Nephron (organoid): ENCODE data around the gene VAMP1.
"Not testable (repeated sequence)": the region's sequence is repeated elsewhere in the genome, so short reads cannot be mapped to it uniquely, and the experiment has no call there.

Source experiments
- H3K27ac Mint-ChIP-seq, 3 experiments: 2 replicates each; pipeline ENCODE4 v1.8.0; 2020; ENCODE audit warnings: mixed read lengths in 3 of 3, mild to moderate bottlenecking in 2 of 3, moderate library complexity in 1 of 3
- H3K27me3 Mint-ChIP-seq: 2 replicates; pipeline ENCODE4 v1.8.0; 2021; ENCODE audit warnings: low read depth, mild to moderate bottlenecking, moderate library complexity, mixed read lengths
- H3K36me3 Mint-ChIP-seq: 2 replicates; pipeline ENCODE4 v1.8.0; 2020; ENCODE audit warnings: low read depth, mixed read lengths
- H3K4me1 Mint-ChIP-seq: 2 replicates; pipeline ENCODE4 v1.8.0; 2020; ENCODE audit warnings: mixed read lengths
- H3K4me3 Mint-ChIP-seq, 3 experiments: 2 replicates each; pipeline ENCODE4 v1.8.0; 2020; ENCODE audit warnings: mild to moderate bottlenecking in 3 of 3, mixed read lengths in 3 of 3, moderate library complexity in 2 of 3
- H3K9me3 Mint-ChIP-seq: 2 replicates; pipeline ENCODE4 v1.8.0; 2020; ENCODE audit warnings: mixed read lengths
- CTCF ChIP-seq, 3 experiments: fragments of 200-600 bp; sonication (generic); IDR thresholded peaks; one replicate each; pipeline ENCODE4 v1.5.0; 2021; ENCODE audit warnings: antibody characterized with exemption in 3 of 3; ENCODE audit not compliant: unreplicated experiment in 3 of 3

VAMP1 gene

GRCh38 chr12:6471989-6472360 is 1.5 kb upstream of the VAMP1 start:
- no peaks in the 10 kb centered on the region for H3K36me3 Mint-ChIP-seq

GRCh38 chr12:6469609-6470374 is 685 bp downstream of the VAMP1 start:
- no peaks in the 10 kb centered on the region for H3K9me3 Mint-ChIP-seq
- H3K36me3 Mint-ChIP-seq: peaks cover 7% of the 10 kb centered on the region
- peak overlapping the region; percentile 12 to 66 (median 13) for H3K27ac Mint-ChIP-seq
- peak overlapping the region; percentile 83 to 88 (median 84) for H3K4me3 Mint-ChIP-seq
- no peak for TF ChIP-seq CTCF (IDR thresholded peaks at IDR 0.05; ENCODE audit: unreplicated experiment in 3 of 3)
- peaks cover 14% of the 10 kb centered on the region for H3K27me3 Mint-ChIP-seq
- H3K4me1 Mint-ChIP-seq: peaks cover 31% of the 10 kb centered on the region

More at GRCh38 chr12:6471989-6472360, 1.5 kb upstream of the VAMP1 start:
- H3K4me3 Mint-ChIP-seq: peak overlapping the region; percentile 62 to 88 (median 69)
- peaks cover 3% of the 10 kb centered on the region for H3K9me3 Mint-ChIP-seq
- peaks cover 26% of the 10 kb centered on the region for H3K4me1 Mint-ChIP-seq
- no peak overlapping the region for H3K27ac Mint-ChIP-seq
- peaks cover 14% of the 10 kb centered on the region for H3K27me3 Mint-ChIP-seq
- TF ChIP-seq CTCF (IDR thresholded peaks at IDR 0.05; ENCODE audit: unreplicated experiment in 3 of 3): no peak

GRCh38 chr12:6469092-6469491 is 1.4 kb downstream of the VAMP1 start:
- peaks cover 9% of the 10 kb centered on the region for H3K27me3 Mint-ChIP-seq
- peak overlapping the region; percentile 83 to 88 (median 84) for H3K4me3 Mint-ChIP-seq
- H3K4me1 Mint-ChIP-seq: peaks cover 31% of the 10 kb centered on the region
- peaks cover 14% of the 10 kb centered on the region for H3K36me3 Mint-ChIP-seq
- H3K27ac Mint-ChIP-seq: peak overlapping the region in 1 of 3 experiments; percentile 13
- H3K9me3 Mint-ChIP-seq: no peaks in the 10 kb centered on the region
- TF ChIP-seq CTCF (IDR thresholded peaks at IDR 0.05; ENCODE audit: unreplicated experiment in 3 of 3): no peak

GRCh38 chr12:6468283-6468575 is 2.2 kb downstream of the VAMP1 start:
- Mint-ChIP-seq H3K36me3 (peaks cover 15% of the 10 kb centered on the region), H3K27me3 (peaks cover 9% of the 10 kb centered on the region), H3K9me3 (no peaks in the 10 kb centered on the region), H3K4me3 (peak overlapping the region; percentile 83 to 88 (median 84)), H3K4me1 (peaks cover 31% of the 10 kb centered on the region), H3K27ac (no peak overlapping the region)
- TF ChIP-seq CTCF (IDR thresholded peaks at IDR 0.05; ENCODE audit: unreplicated experiment in 3 of 3): no peak

- peaks cover 31% of the 10 kb centered on the region for H3K4me1 Mint-ChIP-seq
- H3K27ac Mint-ChIP-seq, H3K27me3 Mint-ChIP-seq, H3K9me3 Mint-ChIP-seq: not testable (repeated sequence)
- H3K4me3 Mint-ChIP-seq: peak overlapping the region; percentile 17 to 84 (median 59)
- peaks cover 19% of the 10 kb centered on the region for H3K36me3 Mint-ChIP-seq
Measured at GRCh38 chr12:6467571-6468282, 2.8 kb downstream of the VAMP1 start.

- H3K27ac Mint-ChIP-seq, H3K27me3 Mint-ChIP-seq, H3K9me3 Mint-ChIP-seq: not testable (repeated sequence)
- Mint-ChIP-seq H3K36me3 (peaks cover 26% of the 10 kb centered on the region), H3K4me3 (peak overlapping the region in 1 of 3 experiments; percentile 45), H3K4me1 (peaks cover 31% of the 10 kb centered on the region)
Measured at GRCh38 chr12:6466751-6467150, 3.7 kb downstream of the VAMP1 start.

GRCh38 chr12:6466184-6466573 is 4.3 kb downstream of the VAMP1 start:
- TF ChIP-seq CTCF (IDR thresholded peaks at IDR 0.05; ENCODE audit: unreplicated experiment in 3 of 3): no peak
- Mint-ChIP-seq H3K27ac (no peak overlapping the region), H3K9me3 (no peaks in the 10 kb centered on the region)

More at GRCh38 chr12:6466184-6466573, 4.3 kb downstream of the VAMP1 start:
- H3K27me3 Mint-ChIP-seq: peaks cover 6% of the 10 kb centered on the region
- H3K36me3 Mint-ChIP-seq: peaks cover 26% of the 10 kb centered on the region
- peaks cover 28% of the 10 kb centered on the region for H3K4me1 Mint-ChIP-seq
- no peak overlapping the region for H3K4me3 Mint-ChIP-seq
